PC-9 (cell line): ENCODE measurements around the gene UGT1A5.

Source experiments
- CTCF ChIP-seq: fragments of 200-600 bp; sonication (generic); conservative IDR thresholded peaks from 2 replicates; pipeline ENCODE4 v1.6.1; 2017; ENCODE audit warnings: mixed run types, antibody characterized with exemption, mild to moderate bottlenecking, moderate library complexity
- EZH2 ChIP-seq: fragments of 200-600 bp; sonication (generic); IDR thresholded peaks from 2 replicates; pipeline ENCODE4 v1.8.0; 2017; ENCODE audit warnings: antibody characterized with exemption, low read depth

GRCh38 chr2:233820774-233821105 is 108.0 kb downstream of the UGT1A5 start:
- no peak for TF ChIP-seq EZH2
- no peak for TF ChIP-seq CTCF
